Measurements from ENCODE around the gene GLI3. TPM values are rescaled to one million over a fixed set of nuclear protein-coding genes. Genes with fewer than 3 reads are reported as not detected.

Gene GLI3
- total RNA-seq, 1 donor from 2014 or later = 4.1 TPM

DNA sequence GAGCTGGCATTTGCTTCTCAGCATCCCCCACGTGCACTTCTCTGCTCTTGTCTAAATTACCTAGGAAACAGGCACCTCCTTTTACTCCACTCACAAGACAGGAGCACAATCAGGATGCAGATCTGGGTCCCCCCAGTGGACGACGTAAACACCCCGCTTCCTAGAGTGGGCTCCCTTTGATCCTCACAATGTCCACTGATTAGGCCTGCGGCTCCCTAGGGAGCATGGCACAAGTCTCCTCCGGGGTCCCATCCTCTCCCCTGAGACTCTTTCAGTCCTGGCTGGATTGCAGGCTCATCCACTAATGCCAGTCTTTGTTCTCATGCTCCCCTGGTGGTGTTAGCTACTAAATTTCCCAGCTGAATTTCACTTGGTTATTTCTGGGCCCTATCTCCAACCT, 98.3 kb downstream of the GLI3 start:
- no peak for DNase-seq

DNA sequence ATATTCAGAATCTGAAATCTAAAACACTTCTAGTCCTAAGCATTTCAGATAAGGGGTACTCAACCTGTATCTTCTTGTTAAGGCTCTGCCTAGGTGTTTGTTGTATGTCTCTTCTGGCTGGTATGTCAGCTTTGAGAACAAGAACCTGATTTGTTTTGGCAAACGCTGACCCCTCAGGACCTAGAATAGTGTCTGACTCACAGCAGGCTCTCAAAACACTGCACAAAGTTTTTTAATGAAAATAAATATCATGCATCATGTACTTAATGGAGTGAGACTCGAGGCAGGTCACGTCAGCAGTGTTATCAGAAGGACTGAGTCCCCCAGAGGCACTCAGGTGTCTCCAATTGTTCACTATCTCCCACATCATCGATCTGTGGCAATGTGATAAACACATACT, 99.1 kb downstream of the GLI3 start:
- DNase-seq = no peak

DNA sequence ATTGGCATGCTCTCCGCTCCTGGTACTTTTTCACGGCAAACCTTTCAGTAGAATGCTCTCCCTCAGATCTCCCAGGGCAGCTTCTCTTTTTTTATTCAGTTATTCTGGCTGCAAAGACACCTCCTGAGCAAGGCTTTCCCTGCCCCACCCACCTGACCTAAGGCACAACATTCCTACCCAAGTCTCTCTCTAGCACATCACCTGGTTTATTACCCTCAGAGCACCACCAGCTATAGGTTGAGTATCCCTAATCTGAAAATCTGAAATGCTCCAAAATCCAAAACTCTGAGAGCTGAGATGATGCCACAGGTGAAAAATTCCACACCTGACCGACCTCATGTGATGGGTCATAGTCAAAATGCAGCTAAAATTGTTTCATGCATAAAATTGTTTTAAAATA, 99.6 kb downstream of the GLI3 start:
- no peak for DNase-seq

DNA sequence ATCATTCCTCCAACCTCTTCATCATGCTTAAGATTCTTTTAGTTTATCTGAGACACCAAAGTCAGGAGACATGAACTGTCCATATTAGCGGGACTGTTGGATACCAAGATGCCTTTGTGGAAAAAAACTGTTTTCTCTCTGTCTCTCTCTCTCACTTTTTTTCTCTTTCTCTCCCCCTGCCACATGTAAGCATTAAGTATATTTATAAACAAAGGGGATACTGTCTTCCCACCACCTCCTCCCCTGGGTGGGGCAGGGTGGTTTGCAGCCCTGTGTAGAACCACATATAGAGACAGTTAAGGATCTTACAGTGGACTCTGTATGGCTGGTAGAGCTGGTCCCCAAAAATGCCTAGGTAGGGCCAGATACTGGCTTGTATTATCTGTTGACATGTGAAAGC, 101.3 kb downstream of the GLI3 start:
- no peak for DNase-seq

DNA sequence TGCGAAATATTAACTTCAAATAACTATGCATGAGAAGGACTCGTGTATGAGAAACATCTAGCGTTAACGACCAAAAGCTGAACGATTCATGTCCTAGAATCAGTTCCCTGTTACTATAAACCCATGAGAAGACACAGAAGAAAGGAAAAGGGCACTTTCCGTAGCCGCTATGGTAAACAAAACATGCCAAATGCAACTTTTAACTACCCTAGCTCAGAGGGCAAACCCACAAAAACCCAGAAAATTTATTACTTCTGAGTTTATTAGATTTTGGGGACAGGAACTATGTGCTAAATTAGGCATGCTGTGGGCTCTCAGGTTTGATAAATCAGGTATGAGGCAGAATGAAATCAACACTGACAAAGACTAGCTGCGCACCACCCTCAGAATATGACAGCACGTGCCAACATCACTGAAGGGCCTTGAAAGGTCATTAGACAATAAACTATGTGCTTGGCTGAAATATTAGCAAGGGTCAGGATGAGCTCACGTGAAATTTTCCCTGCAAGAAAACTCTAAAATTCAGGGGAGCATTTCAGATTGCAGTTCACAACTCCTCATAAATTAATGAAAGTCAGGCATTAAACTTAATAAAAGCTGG, 102.6 kb downstream of the GLI3 start:
- no peak for DNase-seq

DNA sequence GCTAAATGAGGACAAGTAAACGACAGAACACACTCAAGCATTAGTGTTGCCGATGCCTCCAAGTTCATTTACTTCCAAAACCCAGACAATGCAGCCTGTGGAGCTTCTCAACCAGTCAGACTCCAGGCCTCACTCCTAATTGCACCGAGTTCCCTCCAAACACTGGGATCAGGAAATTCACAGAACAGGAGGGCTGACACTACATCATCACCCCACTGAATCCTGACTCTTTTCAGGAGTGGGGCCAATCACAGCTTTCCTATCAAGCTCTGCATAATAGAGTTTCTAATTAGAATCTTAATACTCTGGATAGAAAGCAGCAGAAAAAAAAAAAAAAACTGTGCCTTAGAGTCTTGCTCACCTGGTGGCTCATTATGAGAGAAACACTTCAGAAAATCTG, 103.7 kb downstream of the GLI3 start:
- no peak for DNase-seq

DNA sequence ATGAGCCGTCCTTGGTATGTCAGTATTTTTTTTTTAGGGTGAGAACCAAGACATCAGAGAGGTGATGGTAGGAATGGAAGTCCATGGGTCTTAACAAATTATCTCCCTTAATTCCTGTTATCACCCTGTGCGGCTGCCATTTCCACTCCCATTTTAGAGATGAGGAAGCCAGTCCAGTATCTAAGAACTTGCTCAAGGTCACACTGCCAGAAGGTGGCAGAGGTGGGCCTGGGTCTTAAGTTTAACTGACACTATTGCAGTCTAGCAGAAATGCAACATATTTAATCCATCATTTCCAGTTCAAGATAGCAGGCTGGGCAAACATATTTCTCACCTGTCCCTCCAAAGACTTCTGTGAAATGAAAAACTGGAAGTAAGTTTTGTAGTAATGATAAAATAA, 108.3 kb downstream of the GLI3 start:
- no peak for DNase-seq

DNA sequence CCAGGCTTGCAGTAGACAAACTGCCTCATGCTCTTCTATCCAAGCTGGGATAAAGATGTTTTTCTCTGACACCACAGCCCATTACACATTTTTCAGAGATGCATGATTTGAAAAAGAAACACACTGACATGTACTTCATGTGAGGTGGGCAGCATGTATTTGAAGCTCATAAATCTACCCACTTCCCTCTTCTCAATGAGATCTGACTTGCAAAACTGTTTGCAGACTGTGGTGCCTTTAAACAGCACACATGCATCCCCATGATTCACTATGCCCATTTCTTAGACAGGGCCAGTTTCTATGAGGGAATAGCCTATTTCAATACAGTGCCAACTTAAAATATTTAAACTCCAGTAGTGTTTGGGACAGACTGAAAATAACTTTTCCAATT, 109.8 kb downstream of the GLI3 start:
- DNase-seq = no peak

DNA sequence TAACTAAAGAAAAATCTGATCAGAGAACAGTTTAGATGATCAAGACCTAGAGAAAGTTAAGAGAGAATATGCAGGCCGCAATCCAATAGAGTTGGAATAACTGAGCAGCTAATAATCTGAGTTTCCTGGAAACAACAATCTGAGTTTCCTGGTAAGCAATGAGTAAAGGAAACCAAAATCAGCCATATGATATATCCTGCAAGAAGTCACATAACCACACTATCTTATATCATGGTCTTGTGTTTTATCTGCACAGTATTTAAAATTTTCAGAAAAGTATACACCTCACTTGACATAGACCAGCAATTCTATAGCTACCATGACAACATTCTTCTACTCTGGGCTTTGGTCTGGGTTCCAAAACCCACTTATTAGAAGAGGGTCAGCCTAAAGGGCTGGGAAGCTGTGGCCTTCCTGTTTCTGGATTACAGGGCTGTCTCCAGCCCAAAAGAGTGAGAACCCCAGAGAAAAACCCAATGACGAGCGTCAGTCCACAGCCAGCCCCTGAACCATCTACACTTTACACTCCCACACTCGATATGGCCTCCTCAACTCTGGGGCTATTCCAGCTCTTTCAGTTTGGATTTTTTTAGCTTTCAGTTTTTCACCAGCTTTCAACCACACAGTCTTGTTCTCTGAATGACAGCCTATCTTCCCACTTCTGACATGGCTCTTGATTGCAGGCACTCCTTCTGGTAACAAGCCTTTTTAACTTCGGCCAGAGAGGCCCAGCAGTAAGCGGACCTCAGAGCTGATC, 110.4 kb downstream of the GLI3 start:
- DNase-seq = no peak

DNA sequence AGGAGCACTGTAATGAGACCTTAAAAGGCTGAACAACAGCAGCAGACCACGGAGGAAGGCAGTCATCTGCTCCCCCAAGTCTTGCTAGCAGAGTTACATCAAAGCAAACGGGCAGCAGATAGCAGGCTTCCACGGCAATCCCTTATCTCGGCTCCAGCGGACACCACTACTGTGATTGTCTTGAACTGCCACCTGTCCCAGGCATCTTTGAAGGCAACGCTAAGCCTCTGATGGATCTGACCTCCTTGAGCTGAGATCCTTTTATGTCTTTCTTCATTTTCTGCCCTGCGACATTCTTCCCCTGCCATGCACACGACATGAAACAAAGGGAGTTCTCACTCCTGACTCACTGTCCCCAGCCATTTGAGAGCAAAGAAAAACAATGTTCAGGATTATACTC, 111.7 kb downstream of the GLI3 start:
- no peak for DNase-seq

DNA sequence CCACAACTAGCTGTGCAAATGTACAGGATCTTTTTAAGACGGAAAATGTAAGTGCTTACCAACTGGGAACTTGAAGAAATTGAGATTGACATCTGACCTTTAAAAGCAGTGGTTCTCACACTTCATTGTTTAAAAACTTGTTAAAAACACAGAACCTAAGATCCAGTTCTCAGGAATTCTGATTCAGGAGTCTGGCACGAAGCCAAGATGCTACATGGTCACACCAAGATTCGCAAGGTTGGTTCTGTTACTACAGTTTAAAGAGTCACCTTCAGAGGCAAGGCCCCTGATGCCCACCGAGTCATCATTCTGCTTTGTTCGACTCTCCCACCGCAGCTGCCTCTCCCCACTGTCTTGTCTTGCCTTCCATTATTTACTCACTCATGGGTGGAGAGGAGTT, 113.3 kb downstream of the GLI3 start:
- DNase-seq = no peak

DNA sequence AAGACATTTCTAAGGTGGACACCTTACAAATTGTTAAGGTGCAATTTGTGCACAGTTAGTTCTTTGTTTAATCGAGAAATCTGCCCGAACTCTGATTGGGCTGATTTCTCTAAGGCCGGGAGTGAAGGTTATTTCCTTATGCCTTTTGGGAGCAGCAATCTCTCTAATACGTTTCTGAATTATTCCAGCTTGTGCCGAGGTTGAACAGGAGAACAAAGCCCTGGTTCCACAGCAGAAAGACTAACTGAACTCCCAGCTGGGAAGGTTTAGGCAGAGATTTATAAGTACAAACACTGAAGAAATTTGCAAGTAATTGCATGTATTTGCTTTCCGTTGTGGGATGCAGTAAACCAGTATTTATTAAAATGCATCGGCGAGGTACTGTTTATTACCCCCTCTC, 116.8 kb downstream of the GLI3 start:
- DNase-seq = no peak

DNA sequence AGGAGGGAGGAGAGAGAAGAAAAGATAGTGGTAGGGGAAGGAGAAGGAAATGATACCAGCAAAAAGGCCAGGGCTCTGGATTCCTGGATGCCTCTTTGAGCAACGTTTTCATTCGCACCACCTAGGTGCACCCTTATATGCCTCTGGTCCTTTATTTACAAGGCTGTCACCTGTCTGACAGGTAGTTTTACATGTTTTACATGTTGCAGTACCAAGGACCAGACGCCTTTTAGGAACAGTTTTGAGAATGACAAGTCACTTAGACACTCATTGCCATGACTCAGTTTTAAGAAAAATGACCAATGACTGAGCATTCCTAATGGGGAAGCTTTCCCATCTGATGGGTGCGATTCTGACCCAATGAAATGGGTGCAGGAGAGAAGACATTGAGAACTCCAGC, 119.8 kb downstream of the GLI3 start:
- no peak for DNase-seq

DNA sequence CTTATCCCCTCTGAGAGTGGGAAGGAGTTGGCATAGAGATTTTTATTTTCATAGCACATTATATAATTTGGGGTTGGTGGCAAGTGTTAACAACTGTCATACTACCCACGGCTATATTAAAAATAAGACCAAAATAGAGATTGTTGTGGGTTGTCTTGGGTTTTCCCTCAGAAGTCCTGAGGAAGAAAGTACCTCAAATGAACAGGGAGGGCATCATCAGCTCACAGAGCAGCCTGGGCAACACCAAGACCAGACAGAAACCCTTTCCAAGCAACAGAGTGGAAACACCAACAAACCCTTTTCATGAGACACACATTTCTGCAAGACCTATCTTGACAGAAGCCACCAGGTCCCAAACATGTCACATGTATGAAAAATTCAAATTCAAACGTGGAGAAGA, 121.2 kb downstream of the GLI3 start:
- no peak for DNase-seq

DNA sequence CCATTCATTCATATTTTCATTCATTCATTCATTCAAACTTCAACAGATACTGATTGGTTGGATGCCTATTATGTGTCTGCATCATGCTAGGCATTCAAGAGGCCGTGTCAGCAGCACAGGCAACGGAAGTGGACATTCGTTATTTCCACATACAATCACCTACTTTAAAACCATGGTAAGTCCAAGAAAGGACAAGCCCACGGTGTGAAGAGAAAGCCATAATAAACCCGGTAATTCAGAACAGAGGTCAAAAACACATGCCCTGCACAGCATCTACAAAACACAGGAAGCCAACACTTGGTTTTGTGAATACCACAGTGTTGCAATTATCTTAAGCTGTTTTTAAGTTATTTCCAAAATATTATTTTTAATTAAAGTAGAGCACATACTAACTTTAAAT, 126.7 kb downstream of the GLI3 start:
- no peak for DNase-seq

DNA sequence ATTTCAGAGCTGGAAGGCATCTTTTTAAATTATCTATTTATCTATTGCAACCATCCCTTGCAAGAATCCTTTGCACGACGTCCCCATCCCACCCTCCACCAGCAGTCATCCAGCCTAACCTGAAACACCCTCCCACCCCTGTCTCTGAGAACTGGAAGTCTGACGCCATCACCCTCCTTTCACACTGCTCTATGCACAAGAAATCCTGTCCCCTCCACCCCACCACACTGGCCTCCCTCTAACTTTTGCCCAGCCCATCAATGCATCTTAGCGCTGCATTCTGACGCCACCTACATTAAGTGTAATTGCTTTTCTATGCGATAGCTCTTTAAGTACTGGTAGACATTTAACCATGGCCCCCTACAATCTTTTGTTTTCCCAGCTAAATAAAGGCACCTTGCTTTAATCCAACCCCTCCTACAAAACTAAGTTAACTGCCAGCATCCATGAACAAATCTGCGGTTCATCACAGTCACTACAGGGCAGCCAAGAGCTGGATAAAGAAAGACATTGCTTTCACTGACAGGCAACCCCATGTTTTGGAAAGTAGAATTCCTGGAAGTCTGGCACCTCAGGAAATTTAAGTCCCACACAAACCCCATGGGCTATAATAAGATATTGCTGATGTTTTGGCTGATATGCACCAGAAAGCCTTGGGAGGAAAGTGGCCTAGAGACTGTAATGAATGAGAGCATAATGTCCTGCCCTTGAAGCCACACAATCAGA, 128.0 kb downstream of the GLI3 start:
- DNase-seq = no peak

DNA sequence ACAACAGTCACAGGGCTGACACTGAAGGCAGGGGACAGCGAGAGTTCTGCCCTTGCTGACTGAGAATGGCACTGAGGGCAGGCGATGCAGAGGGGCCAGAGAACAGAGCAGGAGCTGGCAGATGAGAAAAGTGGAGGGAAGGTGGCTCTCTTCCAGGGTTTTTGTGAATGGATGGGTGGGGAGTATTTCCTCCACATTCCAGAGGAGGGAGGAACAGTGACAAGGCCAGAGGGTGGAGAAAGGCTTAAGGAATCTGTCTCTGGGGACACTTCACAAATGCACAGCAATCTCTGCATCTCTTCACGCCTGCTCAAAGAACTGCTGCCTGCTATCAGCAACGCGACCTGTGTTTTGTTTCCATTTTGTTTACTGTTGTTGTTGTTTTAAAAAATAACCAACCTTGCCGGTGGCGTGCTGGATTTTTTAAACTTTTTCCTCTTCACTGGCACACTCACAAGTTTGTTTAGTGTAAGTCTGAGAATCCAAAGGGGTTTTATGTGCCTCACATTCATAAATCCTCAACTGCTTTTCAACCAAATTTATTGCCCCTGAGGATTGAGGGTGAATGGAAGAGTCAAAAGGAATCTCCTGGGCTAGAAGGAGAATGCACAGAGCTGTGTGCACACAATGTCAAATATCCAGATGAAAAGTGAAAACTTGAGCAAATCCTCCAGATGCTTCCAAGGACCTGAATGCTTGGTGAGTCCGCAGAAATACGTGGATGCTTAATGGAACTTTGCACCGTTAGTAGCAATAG, 129.3 kb downstream of the GLI3 start:
- no peak for DNase-seq

DNA sequence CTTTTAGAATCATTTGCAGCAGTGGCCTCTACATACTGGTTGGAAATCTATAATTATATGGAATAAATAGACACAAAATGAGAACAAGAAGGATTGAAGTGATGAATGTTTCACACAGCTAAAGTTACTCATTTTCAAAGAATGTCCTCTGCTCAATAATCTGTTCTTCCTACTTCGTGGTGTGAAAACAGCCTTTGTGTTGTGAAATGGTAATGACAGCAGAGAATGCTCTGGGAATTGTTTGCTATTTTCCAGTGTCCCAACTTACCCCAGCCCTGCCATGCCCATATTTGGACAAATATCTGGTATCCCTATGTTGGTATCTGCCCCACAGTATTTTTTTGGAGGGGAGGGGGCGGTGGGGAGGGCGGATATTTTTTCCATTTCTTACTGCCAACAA, 130.4 kb downstream of the GLI3 start:
- DNase-seq = no peak

DNA sequence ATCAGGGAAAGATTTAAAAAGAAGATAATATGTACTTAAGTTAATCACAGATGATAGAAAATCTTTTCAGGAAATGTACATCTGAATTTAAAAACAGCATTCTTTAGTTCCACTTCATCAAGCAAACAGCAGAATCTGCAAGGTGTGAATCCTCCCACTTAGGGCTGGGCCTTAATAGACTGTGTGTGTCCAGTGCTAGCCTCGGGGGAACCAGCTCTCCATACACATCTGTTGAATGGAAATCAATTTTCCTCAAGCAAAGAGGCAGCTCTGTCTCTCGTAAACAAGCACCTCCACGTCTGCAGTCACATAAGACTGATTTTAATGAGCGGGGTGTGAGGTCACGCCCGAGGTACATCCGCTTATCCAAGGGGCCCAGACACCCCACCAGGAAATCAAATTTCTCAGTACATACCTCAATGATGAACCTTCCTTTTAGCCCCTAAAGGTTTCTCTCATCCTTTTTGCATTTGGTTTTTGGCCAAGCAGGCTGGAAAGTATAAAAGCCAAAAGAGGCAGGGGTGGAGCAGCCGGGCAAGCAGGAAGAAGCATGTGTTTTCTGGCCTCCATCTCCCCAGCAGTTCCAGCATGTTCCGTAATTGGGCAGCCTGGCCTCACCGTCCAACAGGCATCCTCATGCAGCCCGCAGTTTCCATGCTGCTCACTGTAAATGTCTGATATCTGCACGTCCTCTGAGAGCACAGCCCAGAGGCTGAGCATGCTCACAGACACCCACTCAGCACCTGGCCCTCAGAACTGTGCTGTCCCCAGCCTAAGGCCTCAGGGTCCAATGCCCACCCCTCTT, 131.3 kb downstream of the GLI3 start:
- DNase-seq = no peak

DNA sequence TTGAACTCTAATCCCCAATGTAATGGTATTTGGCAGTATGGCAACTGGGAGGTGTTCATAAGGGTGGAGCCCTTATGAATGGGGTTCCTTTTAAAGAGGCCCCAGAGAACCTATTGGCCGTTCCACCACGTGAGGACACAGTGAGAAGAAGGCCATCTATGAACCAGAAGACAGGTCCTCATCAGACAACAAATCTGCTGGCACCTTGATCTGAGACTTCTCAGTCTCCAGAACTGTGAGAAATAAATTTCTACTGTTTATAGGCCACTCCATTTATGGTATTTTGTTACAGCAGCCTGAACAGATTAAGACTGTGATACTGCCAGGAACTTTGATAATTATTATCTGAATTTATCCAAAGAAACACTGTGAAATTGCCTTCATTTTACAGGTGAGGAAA, 132.3 kb downstream of the GLI3 start:
- DNase-seq = no peak

DNA sequence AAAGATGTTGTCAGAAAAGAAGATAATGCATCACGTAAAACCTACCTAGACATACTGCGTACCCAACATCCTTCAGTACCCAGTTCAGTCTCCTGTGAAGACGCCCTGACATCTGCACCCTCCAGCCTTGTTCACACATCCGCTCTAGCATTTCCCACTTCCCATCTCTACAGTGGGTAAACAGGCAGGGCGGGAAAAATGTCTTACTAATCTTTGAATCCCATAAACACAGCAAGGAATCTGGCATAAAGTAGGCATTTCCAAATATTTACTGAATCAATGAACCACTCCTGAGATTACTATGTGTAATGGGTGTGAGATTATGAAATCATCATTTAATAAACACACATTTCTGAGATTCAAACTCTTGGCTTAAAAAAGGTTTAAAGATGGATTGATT, 132.8 kb downstream of the GLI3 start:
- DNase-seq = no peak

DNA sequence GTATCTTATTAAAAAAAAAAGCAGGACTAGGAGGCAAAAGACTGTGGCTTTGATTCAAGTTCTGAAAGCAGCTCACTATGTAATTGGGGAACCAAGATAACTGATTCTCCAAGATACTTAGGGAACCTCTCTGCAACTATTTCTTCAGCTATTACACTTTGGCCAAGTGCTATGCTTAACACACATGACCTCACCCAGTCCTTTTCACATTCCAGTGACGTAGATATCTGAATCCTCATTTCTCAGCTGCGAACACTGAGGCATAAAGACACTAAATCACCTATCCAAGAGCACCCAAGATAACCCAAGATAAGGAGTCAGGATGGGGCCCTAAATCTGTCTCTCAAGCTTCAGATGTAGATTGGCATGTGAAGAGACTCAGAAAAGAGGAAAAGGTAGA, 133.6 kb downstream of the GLI3 start:
- no peak for DNase-seq
